ENCODE data around the gene UBTD2. TPM values are rescaled to one million over a fixed set of nuclear protein-coding genes. Genes with fewer than 3 reads are reported as not detected.

Gene UBTD2
- polyA plus RNA-seq, 1 experiment = 33.3 TPM

DNA sequence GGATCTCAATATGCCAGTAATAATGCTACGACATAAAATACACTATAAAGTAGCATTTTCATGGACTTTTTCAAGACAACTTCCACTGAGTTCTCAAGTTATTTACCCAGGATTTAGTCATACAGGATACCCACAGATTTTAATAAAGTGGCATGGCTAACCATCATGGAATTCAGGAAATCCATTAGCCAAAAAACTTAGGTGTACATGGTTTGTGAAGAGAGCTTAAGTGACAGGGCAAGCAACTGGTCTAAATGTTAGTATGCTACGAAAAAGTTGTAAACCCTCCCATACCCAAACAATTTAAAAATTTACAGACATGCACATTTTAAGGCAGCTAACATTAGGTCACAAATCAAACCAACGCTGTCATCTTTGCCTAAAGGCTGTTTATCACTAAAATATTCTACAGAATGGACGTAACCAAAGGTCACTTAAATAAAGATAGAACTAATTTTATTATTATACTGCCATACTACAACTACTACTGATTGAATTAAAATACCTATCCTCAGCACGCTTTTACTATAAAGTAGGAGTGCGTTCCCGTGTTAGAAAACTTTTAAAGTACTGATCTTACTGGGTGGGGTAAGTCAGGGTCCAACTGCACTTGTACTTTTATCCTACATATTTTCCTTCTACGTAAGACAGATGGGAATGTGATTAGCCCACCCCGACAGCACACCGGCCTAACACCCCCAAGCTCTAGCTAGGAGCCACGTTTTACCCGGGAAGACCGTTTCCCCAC is 1.1 kb downstream of the UBTD2 start:
- Histone ChIP-seq H3K27me3 (ENCODE audit: control insufficient read depth, insufficient read depth, low read length) (no peaks in the 10 kb centered on the region), H3K27ac (ENCODE audit: low read depth, low read length) (peak overlapping the region; percentile 68), H3K9me3 (ENCODE audit: control insufficient read depth, insufficient read depth, low read length) (no peaks in the 10 kb centered on the region), H3K4me3 (ENCODE audit: low read depth, low read length) (peak overlapping the region; percentile 79)
- ChIA-PET POLR2A (interaction anchor here (0.7 to 1.9 kb wide), 6 partner anchors 20 to 175 kb away, joined by 3 to 14 read pairs (median 4); partner anchors contain the start of gene STK10), CTCF (interaction anchor here (0.6 to 2.4 kb wide), 14 partner anchors 9 to 472 kb away, joined by 3 to 11 read pairs (median 4); partner anchors contain the start of gene STK10)
- TF ChIP-seq, protein P1, sequence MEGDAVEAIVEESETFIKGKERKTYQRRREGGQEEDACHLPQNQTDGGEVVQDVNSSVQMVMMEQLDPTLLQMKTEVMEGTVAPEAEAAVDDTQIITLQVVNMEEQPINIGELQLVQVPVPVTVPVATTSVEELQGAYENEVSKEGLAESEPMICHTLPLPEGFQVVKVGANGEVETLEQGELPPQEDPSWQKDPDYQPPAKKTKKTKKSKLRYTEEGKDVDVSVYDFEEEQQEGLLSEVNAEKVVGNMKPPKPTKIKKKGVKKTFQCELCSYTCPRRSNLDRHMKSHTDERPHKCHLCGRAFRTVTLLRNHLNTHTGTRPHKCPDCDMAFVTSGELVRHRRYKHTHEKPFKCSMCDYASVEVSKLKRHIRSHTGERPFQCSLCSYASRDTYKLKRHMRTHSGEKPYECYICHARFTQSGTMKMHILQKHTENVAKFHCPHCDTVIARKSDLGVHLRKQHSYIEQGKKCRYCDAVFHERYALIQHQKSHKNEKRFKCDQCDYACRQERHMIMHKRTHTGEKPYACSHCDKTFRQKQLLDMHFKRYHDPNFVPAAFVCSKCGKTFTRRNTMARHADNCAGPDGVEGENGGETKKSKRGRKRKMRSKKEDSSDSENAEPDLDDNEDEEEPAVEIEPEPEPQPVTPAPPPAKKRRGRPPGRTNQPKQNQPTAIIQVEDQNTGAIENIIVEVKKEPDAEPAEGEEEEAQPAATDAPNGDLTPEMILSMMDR (IDR thresholded peaks at IDR 0.05; ENCODE audit: low read depth, low read length) = no peak
- no peak for DNase-seq (ENCODE audit: low read depth, low spot score)

DNA sequence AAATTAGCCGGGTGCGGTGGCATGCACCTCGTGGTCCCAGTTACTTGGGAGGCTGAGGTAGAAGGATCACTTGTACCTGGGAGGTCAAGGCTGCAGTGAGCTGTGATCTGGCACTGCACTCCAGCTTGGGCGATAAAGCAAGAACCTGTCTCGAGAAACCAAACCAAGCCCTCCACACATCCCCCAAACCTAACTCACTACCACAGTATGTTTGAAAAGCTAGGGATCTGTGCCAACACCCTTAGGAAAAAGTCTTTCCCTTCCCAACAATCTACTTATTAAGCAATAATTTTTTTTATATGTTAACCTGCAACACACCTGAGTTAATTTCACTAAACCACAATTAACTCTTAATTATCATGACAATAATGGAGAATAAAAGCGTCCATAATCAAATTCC is 2.2 kb downstream of the UBTD2 start:
- peak overlapping the region; percentile 79 for H3K4me3 ChIP-seq (ENCODE audit: low read depth, low read length)
- DNase-seq (ENCODE audit: low read depth, low spot score) = no peak
- no peaks in the 10 kb centered on the region for H3K9me3 ChIP-seq (ENCODE audit: control insufficient read depth, insufficient read depth, low read length)
- TF ChIP-seq, protein P1 (IDR thresholded peaks at IDR 0.05; ENCODE audit: low read depth, low read length) = no peak
- ChIA-PET POLR2A (no interaction called here), CTCF (interaction anchor here (2.4 kb wide), 1 partner anchor 92 kb away, joined by 11 read pairs; the partner anchor contains the start of gene STK10)
- peak overlapping the region; percentile 39 for H3K27ac ChIP-seq (ENCODE audit: low read depth, low read length)
- H3K27me3 ChIP-seq (ENCODE audit: control insufficient read depth, insufficient read depth, low read length) = no peaks in the 10 kb centered on the region

DNA sequence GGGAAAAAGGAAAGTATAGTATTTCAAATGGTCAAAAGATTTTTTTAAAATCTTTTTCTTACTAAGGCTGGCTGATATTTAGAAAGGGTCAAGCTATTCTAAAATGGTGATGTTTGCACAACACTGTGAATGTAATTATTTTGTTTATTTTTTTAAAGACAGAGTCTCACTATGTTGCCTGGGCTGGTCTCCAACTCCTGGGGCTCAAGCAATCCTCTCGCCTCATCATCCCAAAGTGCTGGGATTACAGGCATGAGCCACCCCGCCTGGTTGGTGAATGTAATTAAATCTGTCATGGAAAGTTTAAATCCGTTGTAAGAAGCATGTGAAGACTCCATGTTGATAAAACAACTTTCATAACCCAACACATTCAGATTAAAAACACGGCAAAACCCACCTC is 2.6 kb downstream of the UBTD2 start:
- CTCF ChIA-PET = no interaction called here
- Histone ChIP-seq H3K27ac (ENCODE audit: low read depth, low read length) (peak overlapping the region; percentile 39), H3K4me3 (ENCODE audit: low read depth, low read length) (peak overlapping the region; percentile 79)

DNA sequence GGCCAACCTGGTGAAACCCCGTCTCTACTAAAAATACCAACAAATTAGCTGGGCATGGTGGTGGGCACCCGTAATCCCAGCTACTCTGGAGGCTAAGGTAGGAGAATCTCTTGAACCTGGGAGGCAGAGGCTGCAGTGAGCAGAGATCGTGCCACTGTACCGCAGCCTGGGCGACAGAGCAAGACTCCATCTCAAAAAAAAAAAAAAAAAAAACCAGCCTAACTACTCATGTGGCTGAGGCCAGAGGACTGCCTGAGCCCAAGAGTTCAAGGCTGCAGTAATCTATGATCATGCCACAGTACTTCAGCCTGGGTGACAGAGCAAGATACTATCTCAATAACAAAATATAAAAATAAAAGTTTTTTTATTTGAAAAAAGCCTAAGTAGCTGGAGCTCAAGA is 3.2 kb downstream of the UBTD2 start:
- no peak for DNase-seq (ENCODE audit: low read depth, low spot score)
- ChIA-PET CTCF (interaction anchor here (0.6 to 0.8 kb wide), 2 partner anchors 107 to 119 kb away, joined by 3 to 4 read pairs; no protein-coding TSS in a partner anchor), POLR2A (no interaction called here)
- TF ChIP-seq, protein P1 (IDR thresholded peaks at IDR 0.05; ENCODE audit: low read depth, low read length) = no peak
- no peaks in the 10 kb centered on the region for H3K27me3 ChIP-seq (ENCODE audit: control insufficient read depth, insufficient read depth, low read length)
- no peaks in the 10 kb centered on the region for H3K9me3 ChIP-seq (ENCODE audit: control insufficient read depth, insufficient read depth, low read length)
- no peak overlapping the region for H3K27ac ChIP-seq (ENCODE audit: low read depth, low read length)
- H3K4me3 ChIP-seq (ENCODE audit: low read depth, low read length) = no peak overlapping the region

More for the DNA sequence above, 2.6 kb downstream of the UBTD2 start:
- H3K27me3 ChIP-seq (ENCODE audit: control insufficient read depth, insufficient read depth, low read length) = no peaks in the 10 kb centered on the region
- TF ChIP-seq, protein P1 (IDR thresholded peaks at IDR 0.05; ENCODE audit: low read depth, low read length) = no peak
- POLR2A ChIA-PET = no interaction called here
- DNase-seq (ENCODE audit: low read depth, low spot score) = no peak
- no peaks in the 10 kb centered on the region for H3K9me3 ChIP-seq (ENCODE audit: control insufficient read depth, insufficient read depth, low read length)

DNA sequence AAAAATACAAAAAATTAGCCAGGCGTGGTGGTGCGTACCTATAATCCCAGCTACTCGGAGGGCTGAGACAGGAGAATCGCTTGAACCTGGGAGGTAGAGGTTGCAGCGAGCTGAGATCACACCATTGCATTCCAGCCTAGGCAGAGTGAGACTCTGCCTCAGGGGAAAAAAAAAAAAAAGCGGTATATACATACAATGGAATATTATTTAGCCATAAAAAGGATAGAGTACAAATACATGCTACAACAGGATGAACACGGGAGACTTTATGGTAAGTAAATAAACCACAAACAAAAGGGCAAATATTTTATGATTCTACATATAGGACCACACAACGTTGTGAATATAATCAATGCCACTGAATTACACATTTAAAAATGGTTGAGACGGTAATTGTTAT is 5.2 kb downstream of the UBTD2 start:
- ChIA-PET CTCF (no interaction called here), POLR2A (no interaction called here)
- Histone ChIP-seq H3K4me3 (ENCODE audit: low read depth, low read length) (no peak overlapping the region), H3K27me3 (ENCODE audit: control insufficient read depth, insufficient read depth, low read length) (no peaks in the 10 kb centered on the region), H3K27ac (ENCODE audit: low read depth, low read length) (no peak overlapping the region), H3K9me3 (ENCODE audit: control insufficient read depth, insufficient read depth, low read length) (no peaks in the 10 kb centered on the region; the same call in 1 of the 2 replicates)
- TF ChIP-seq, protein P1 (IDR thresholded peaks at IDR 0.05; ENCODE audit: low read depth, low read length) = no peak
- no peak for DNase-seq (ENCODE audit: low read depth, low spot score)
